Measurements from ENCODE around the gene DNMT3A. TPM values are rescaled to one million over a fixed set of nuclear protein-coding genes. Genes with fewer than 3 reads are reported as not detected.

The DNMT3A gene
- total RNA-seq, 1 experiment from 2014 or later = 63.1 TPM

DNA sequence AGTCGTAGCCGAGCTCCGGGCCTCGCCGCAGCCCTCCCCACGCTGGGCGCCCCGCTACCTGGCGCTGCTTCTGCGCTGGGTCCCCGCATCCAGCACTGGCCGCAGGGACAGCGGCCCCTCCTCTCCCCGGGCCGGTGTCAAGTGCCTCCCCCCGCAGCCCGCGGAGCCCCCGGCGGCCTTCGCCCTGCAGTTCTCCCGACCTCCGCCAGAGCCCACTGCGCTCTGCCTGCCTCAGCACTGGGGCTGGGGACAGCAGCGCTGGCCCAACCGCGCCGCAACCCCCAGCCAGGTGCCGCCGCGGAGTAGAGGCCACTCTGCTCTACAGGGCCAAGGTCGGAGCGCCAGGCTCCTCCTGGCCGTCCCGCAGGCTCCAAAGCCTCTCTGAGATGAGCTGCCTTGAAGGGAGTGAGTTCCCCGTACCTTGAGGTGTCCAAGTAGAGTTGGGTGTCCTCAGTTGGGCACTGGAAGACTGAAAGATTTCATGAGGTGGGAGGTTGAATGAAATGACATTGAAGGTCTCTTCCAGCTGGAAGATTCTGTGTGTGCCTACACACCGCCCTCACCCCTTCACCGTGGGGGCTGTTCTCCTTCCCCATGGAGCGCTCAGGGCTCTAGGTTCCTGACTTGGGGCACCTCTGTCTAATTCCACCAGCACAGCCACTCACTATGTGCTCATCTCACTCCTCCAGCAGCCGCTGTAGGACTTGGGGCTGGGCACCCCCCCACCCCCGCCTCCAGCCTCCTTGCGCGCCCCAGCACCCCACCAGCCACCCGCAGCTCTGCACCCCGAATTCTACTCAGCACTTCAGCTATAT lies 854 bp upstream of the DNMT3A start:
- no peaks in the 10 kb centered on the region; the same call in 1 of the 2 replicates for H3K27me3 ChIP-seq (ENCODE audit: control insufficient read depth, insufficient read depth, low read length)
- no peaks in the 10 kb centered on the region for H3K36me3 ChIP-seq (replicated peaks; ENCODE audit: control insufficient read depth, insufficient read depth, low read length)
- peak; percentile 99 for DNase-seq
- peak overlapping the region; percentile 46 for H3K4me3 ChIP-seq (ENCODE audit: insufficient read depth, low read depth, low read length)

DNA sequence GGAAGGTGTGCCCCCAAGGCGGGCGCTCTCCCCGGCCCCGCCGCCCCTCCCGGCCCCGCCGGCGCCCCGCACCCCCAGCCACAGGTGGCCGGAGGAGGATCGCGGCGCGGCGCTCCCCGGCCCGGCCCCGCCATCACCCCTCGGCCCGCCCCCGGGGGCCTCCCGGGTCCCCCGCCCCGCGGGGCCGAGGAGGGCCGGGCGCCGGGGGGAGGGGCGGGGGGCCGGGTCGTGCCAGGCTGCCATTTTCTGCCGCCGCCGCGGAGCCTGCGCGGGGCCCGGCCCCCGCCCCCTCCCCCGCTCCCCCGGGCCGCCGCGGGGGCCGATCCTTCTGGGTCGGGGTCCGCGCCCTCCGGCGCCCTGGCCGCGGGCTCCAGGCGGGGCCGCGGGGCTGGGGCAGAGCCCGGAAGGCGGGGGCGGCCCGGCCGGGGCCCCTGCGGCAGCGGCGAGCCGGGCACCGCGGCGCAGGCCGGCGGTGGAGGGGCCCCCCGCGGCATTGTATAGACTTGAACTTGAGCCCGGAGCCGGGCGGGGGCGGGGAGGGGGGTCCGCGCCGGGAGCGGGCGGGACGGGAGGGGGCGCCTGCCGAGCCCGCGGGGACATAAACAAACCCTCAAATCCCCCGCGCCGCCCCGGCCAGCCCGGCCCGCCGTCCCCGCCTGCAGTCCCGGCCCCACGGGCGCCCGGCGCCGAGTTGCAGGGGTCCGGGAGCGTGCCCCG lies 556 bp downstream of the DNMT3A start:
- Histone ChIP-seq H3K4me3 (ENCODE audit: insufficient read depth, low read depth, low read length) (peak overlapping the region; percentile 75), H3K27me3 (ENCODE audit: control insufficient read depth, insufficient read depth, low read length) (no peaks in the 10 kb centered on the region; the same call in 1 of the 2 replicates), H3K36me3 (replicated peaks; ENCODE audit: control insufficient read depth, insufficient read depth, low read length) (no peaks in the 10 kb centered on the region)
- peak; percentile 88 for DNase-seq

- Histone ChIP-seq H3K27me3 (ENCODE audit: control insufficient read depth, insufficient read depth, low read length) (no peaks in the 10 kb centered on the region; the same call in 1 of the 2 replicates), H3K4me3 (ENCODE audit: insufficient read depth, low read depth, low read length) (peak overlapping the region; percentile 75)
- peak; percentile 89 for DNase-seq
Measured at GRCh38 chr2:25340181-25340921, 1.4 kb downstream of the DNMT3A start.

GRCh38 chr2:25339791-25340180 lies 1.9 kb downstream of the DNMT3A start:
- peak; percentile 83 for DNase-seq
- Histone ChIP-seq H3K36me3 (replicated peaks; ENCODE audit: control insufficient read depth, insufficient read depth, low read length) (no peaks in the 10 kb centered on the region), H3K4me3 (ENCODE audit: insufficient read depth, low read depth, low read length) (peak overlapping the region; percentile 75), H3K27me3 (ENCODE audit: control insufficient read depth, insufficient read depth, low read length) (no peaks in the 10 kb centered on the region; the same call in 1 of the 2 replicates)

More at GRCh38 chr2:25340181-25340921, 1.4 kb downstream of the DNMT3A start:
- H3K36me3 ChIP-seq (replicated peaks; ENCODE audit: control insufficient read depth, insufficient read depth, low read length) = no peaks in the 10 kb centered on the region

DNA sequence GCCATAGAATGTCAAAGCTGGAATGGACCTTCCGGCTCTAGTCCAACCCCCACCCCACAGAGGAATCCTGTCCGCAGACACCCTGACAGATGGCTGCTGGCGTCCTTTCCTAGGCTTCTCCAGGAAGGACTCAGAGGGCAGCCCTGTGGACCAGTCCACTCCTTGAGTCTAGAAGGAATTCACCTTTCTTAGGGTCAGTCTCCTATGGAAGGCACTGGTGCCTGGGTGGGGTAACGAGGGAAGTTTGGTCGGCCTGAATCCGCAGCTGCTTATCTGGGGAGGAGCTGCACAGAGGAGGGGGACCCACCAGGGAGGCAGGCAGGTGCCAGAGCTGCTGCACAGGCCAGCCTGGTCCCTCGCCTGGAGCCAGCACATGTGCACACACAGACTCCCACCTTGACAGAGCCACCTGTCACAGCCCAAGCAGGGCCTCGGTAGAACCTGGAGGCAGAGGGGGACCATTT lies 2.5 kb downstream of the DNMT3A start:
- H3K4me3 ChIP-seq (ENCODE audit: insufficient read depth, low read depth, low read length) = no peak overlapping the region
- DNase-seq = no peak
- H3K36me3 ChIP-seq (replicated peaks; ENCODE audit: control insufficient read depth, insufficient read depth, low read length) = no peaks in the 10 kb centered on the region
- H3K27me3 ChIP-seq (ENCODE audit: control insufficient read depth, insufficient read depth, low read length) = no peaks in the 10 kb centered on the region; the same call in 1 of the 2 replicates

GRCh38 chr2:25338401-25338800 lies 3.3 kb downstream of the DNMT3A start:
- Histone ChIP-seq H3K4me3 (ENCODE audit: insufficient read depth, low read depth, low read length) (no peak overlapping the region), H3K36me3 (replicated peaks; ENCODE audit: control insufficient read depth, insufficient read depth, low read length) (no peaks in the 10 kb centered on the region), H3K27me3 (ENCODE audit: control insufficient read depth, insufficient read depth, low read length) (no peaks in the 10 kb centered on the region; the same call in 1 of the 2 replicates)
- peak; percentile 64 for DNase-seq

DNA sequence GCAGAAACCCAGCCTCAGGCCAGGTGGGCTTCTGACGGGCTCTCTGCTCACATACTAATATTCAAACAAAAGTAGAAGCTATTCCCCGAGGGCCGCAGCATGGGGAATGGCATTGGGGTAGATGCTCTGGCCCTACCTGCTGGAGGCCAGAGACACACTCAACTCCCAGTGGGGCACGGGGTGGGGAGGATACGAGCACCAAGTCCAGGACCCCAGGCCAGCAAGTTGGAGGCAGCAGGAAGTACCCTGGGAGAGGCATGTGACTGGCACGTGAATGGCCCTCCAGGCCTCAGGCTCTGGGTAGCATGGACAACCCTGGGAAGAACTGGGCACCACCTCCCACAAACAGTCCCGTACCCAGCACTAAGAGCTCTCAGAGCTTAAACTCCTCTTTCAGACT lies 3.8 kb downstream of the DNMT3A start:
- no peaks in the 10 kb centered on the region for H3K36me3 ChIP-seq (replicated peaks; ENCODE audit: control insufficient read depth, insufficient read depth, low read length)
- no peaks in the 10 kb centered on the region; the same call in 1 of the 2 replicates for H3K27me3 ChIP-seq (ENCODE audit: control insufficient read depth, insufficient read depth, low read length)
- peak; percentile 33 for DNase-seq
- H3K4me3 ChIP-seq (ENCODE audit: insufficient read depth, low read depth, low read length) = no peak overlapping the region

- Histone ChIP-seq H3K36me3 (replicated peaks; ENCODE audit: control insufficient read depth, insufficient read depth, low read length) (no peaks in the 10 kb centered on the region), H3K27me3 (ENCODE audit: control insufficient read depth, insufficient read depth, low read length) (no peaks in the 10 kb centered on the region; the same call in 1 of the 2 replicates), H3K4me3 (ENCODE audit: insufficient read depth, low read depth, low read length) (no peak overlapping the region)
- peak; percentile 42 for DNase-seq
Measured at GRCh38 chr2:25337276-25337675, 4.4 kb downstream of the DNMT3A start.

DNA sequence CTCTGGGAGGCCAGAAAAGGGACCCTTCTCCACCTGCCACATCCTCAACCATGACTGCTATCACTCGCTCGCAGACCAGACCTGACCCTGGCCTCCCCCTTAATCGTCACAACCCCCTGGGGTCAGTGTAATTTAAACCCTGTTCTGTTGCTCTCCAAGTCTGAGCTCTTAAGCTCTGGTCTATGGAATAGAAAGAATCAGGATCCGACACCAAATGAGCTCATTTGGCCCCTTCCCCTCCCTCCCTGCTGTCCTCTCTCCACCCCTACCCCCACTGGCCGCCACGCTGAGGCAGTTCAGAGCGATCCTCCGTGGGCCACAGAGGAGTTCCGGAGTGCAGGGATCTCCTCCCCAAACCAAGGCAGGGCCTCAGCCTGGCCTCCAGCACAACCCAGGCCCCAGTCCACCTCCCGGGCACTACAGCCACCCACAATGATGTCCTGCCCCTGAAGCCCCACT lies 5.3 kb downstream of the DNMT3A start:
- H3K27me3 ChIP-seq (ENCODE audit: control insufficient read depth, insufficient read depth, low read length) = no peaks in the 10 kb centered on the region; the same call in 1 of the 2 replicates
- no peak overlapping the region for H3K4me3 ChIP-seq (ENCODE audit: insufficient read depth, low read depth, low read length)
- no peaks in the 10 kb centered on the region for H3K36me3 ChIP-seq (replicated peaks; ENCODE audit: control insufficient read depth, insufficient read depth, low read length)
- DNase-seq = peak; percentile 79

GRCh38 chr2:25335971-25336370 lies 5.8 kb downstream of the DNMT3A start:
- no peak overlapping the region for H3K4me3 ChIP-seq (ENCODE audit: insufficient read depth, low read depth, low read length)
- no peaks in the 10 kb centered on the region; the same call in 1 of the 2 replicates for H3K27me3 ChIP-seq (ENCODE audit: control insufficient read depth, insufficient read depth, low read length)
- peak; percentile 57 for DNase-seq
- no peaks in the 10 kb centered on the region; the same call in 1 of the 2 replicates for H3K36me3 ChIP-seq (replicated peaks; ENCODE audit: control insufficient read depth, insufficient read depth, low read length)

GRCh38 chr2:25335204-25335603 lies 6.5 kb downstream of the DNMT3A start:
- Histone ChIP-seq H3K27me3 (ENCODE audit: control insufficient read depth, insufficient read depth, low read length) (no peaks in the 10 kb centered on the region), H3K4me3 (ENCODE audit: insufficient read depth, low read depth, low read length) (no peak overlapping the region), H3K36me3 (replicated peaks; ENCODE audit: control insufficient read depth, insufficient read depth, low read length) (no peaks in the 10 kb centered on the region; the same call in 1 of the 2 replicates)
- peak; percentile 60 for DNase-seq

DNA sequence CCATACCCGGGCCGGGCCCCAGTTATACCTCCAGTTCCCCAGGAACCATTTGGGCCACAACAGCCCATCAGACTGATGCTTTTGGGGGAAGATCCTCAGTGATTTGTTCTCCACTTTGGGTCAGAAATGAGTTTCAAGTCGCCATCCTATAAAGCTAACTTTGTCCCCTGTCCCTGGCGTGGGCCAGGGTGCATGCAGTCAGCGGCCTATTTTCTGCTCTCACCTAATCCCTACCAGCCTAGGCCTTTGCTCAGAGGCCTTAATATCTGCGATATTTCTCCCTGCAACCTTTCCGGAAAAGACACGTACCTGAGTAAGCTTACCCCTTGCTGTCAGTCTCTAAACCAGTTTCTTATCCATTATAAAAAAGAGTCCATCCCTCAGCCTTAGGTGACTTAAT lies 7.2 kb downstream of the DNMT3A start:
- DNase-seq = peak; percentile 36
- H3K36me3 ChIP-seq (replicated peaks; ENCODE audit: control insufficient read depth, insufficient read depth, low read length) = no peaks in the 10 kb centered on the region; the same call in 1 of the 2 replicates
- no peaks in the 10 kb centered on the region for H3K27me3 ChIP-seq (ENCODE audit: control insufficient read depth, insufficient read depth, low read length)
- no peak overlapping the region for H3K4me3 ChIP-seq (ENCODE audit: insufficient read depth, low read depth, low read length)

DNA sequence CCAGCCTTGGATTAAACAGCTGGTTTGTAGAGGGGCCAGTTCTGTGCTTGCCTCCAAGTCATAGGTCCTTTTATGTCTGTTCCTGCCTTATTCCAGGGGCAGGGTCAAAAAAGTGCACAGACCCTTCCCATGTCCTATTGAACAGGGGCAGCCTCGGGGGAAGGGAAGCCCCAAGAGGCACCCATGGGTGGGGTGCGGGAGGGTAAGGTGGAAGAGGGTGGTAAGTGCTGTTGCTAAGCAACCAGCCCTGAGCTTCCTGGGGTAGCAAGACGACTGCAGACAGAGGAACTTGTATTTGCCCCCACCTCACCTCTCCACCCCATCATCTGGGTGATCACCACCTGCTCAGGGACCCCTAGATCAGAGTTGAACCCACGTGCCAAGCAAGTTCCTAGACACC lies 7.7 kb downstream of the DNMT3A start:
- Histone ChIP-seq H3K36me3 (replicated peaks; ENCODE audit: control insufficient read depth, insufficient read depth, low read length) (no peaks in the 10 kb centered on the region; the same call in 1 of the 2 replicates), H3K4me3 (ENCODE audit: insufficient read depth, low read depth, low read length) (no peak overlapping the region), H3K27me3 (ENCODE audit: control insufficient read depth, insufficient read depth, low read length) (no peaks in the 10 kb centered on the region)
- peak; percentile 33 for DNase-seq

DNA sequence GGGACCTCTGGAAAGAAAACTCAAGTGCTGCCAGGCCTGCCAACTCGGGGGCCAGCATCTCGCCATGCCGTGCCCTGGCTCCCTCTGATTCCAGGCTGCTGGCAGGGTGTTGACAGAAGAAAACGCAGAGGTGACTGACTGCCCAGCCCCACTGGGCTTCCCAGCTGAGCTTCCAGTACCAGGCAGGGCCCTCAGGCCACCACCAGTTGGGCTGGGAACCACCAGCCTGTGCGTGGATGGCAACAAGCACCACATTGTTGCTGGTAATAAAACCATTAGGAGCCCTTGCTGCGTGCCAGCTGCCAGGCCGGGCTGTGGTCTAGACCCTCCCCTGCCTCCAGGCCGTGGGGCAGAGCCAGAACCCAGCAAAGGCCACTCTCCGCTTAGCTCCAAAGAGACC lies 9.2 kb downstream of the DNMT3A start:
- H3K27me3 ChIP-seq (ENCODE audit: control insufficient read depth, insufficient read depth, low read length) = no peaks in the 10 kb centered on the region
- no peak overlapping the region for H3K4me3 ChIP-seq (ENCODE audit: insufficient read depth, low read depth, low read length)
- no peaks in the 10 kb centered on the region; the same call in 1 of the 2 replicates for H3K36me3 ChIP-seq (replicated peaks; ENCODE audit: control insufficient read depth, insufficient read depth, low read length)
- DNase-seq = no peak

Data from H7 (cell line).